Measurements from ENCODE around the gene TMEM219. TPM values are rescaled to one million over a fixed set of nuclear protein-coding genes. Genes with fewer than 3 reads are reported as not detected.

The TMEM219 gene
- total RNA-seq, 2 donors from 2014 or later, result 122 to 136 TPM

DNA sequence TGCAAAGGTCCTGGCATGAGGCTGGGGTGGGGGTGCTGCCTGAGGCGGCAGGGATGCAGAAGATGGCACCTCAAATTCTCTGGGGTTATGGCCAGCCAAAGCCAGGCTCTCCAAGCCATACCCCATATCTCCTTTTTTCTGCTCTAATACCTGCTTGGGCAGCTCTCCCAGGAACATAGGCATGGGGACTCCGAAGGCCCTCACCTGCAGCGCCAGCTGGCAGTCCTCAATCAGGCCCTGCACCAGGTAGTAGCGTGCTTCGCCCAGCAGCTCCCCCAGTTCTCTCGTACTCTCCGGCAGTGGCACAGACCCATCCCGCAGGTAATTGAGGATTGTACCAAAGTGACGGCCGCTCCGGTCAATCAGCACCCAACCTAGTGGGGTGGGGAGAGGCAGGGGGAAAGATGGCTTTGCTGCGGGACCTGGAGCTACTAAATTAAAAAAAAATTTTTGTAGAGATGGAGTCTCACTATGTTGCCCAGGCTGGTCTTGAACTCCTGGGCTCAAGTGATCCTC, 38.8 kb upstream of the TMEM219 start:
- TF ChIP-seq, protein P1, sequence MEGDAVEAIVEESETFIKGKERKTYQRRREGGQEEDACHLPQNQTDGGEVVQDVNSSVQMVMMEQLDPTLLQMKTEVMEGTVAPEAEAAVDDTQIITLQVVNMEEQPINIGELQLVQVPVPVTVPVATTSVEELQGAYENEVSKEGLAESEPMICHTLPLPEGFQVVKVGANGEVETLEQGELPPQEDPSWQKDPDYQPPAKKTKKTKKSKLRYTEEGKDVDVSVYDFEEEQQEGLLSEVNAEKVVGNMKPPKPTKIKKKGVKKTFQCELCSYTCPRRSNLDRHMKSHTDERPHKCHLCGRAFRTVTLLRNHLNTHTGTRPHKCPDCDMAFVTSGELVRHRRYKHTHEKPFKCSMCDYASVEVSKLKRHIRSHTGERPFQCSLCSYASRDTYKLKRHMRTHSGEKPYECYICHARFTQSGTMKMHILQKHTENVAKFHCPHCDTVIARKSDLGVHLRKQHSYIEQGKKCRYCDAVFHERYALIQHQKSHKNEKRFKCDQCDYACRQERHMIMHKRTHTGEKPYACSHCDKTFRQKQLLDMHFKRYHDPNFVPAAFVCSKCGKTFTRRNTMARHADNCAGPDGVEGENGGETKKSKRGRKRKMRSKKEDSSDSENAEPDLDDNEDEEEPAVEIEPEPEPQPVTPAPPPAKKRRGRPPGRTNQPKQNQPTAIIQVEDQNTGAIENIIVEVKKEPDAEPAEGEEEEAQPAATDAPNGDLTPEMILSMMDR (conservative IDR thresholded peaks at IDR 0.05), result no peak
- WGBS, 2 experiments (ENCODE audit: insufficient coverage in 1 of 2, insufficient read length in 1 of 2), result 95 to 98% methylated on average over 9 to 12 of the region's 12 CpGs
- no peak for DNase-seq
- Mint-ChIP-seq H3K9me3 (no peaks in the 10 kb centered on the region), H3K27me3 (ENCODE audit: insufficient read depth) (no peaks in the 10 kb centered on the region), H3K4me1 (peaks cover 19% of the 10 kb centered on the region), H3K36me3 (ENCODE audit: low read depth) (peaks cover 23% of the 10 kb centered on the region), H3K4me3 (no peak overlapping the region), H3K27ac (no peak overlapping the region)
- H3K36me3 ChIP-seq (ENCODE audit: control insufficient read depth, insufficient read depth, low read length), result peaks cover 41% of the 10 kb centered on the region
- H3K4me1 ChIP-seq (ENCODE audit: control insufficient read depth, insufficient read depth, low read length), result peaks cover 8% of the 10 kb centered on the region
- no peaks in the 10 kb centered on the region for H3K27me3 ChIP-seq (ENCODE audit: control insufficient read depth, insufficient read depth, low read length, poor library complexity, severe bottlenecking)
- no peak overlapping the region for H3K4me3 ChIP-seq (ENCODE audit: low read length)
- no peak overlapping the region for H3K27ac ChIP-seq (ENCODE audit: low read depth, low read length)
- H3K9ac ChIP-seq (ENCODE audit: extremely low read depth, low read length, poor library complexity, severe bottlenecking), result no peak overlapping the region
- H3K9me3 ChIP-seq (ENCODE audit: control insufficient read depth, low read length), result no peaks in the 10 kb centered on the region

DNA sequence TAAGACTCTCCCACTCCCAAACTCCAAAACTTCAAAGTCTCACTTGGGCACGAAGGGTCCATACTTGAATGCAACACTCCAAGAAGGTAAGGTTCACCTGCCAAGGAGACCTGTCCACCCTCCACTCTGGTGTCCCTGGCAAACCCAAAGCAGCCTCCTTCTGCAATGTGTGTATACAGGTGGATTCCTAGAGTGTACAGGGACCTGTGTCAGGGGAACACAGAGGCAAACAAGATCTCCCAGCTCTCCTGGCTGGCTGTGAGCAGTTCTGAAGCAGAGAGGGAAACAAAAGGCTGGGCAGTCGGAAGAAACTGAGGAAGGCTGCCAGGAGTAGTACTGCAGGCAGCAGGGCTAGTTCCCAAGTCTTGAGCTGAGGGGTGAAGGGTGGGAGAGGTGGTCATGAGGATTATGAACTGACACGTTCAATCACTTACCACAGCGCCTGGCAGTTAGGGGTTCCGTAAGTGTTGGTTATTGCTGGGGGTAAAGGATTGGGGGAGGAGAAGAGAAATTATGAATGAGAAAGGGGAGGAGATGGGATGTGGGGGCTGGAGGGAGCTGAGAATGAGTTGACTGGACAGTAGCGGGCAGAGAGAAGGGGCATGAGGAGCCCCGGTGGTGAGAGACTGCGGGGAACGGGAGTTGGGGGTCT, 36.6 kb upstream of the TMEM219 start:
- peaks cover 8% of the 10 kb centered on the region for H3K4me1 ChIP-seq (ENCODE audit: control insufficient read depth, insufficient read depth, low read length)
- H3K9me3 ChIP-seq (ENCODE audit: control insufficient read depth, low read length), result no peaks in the 10 kb centered on the region
- Mint-ChIP-seq H3K4me3 (peak overlapping the region; percentile 78), H3K4me1 (peaks cover 20% of the 10 kb centered on the region), H3K27ac (peak overlapping the region; percentile 32), H3K27me3 (ENCODE audit: insufficient read depth) (no peaks in the 10 kb centered on the region), H3K36me3 (ENCODE audit: low read depth) (peaks cover 15% of the 10 kb centered on the region), H3K9me3 (no peaks in the 10 kb centered on the region)
- TF ChIP-seq, protein P1 (conservative IDR thresholded peaks at IDR 0.05), result no peak
- DNase-seq, result peak; percentile 52
- no peak overlapping the region for H3K27ac ChIP-seq (ENCODE audit: low read depth, low read length)
- H3K27me3 ChIP-seq (ENCODE audit: control insufficient read depth, insufficient read depth, low read length, poor library complexity, severe bottlenecking), result no peaks in the 10 kb centered on the region
- peak overlapping the region; percentile 60 for H3K9ac ChIP-seq (ENCODE audit: extremely low read depth, low read length, poor library complexity, severe bottlenecking)
- WGBS, 2 experiments (ENCODE audit: insufficient coverage in 1 of 2, insufficient read length in 1 of 2), result 7 to 13% methylated on average over 5 to 9 of the region's 9 CpGs
- peaks cover 25% of the 10 kb centered on the region for H3K36me3 ChIP-seq (ENCODE audit: control insufficient read depth, insufficient read depth, low read length)
- peak overlapping the region; percentile 86 for H3K4me3 ChIP-seq (ENCODE audit: low read length)

DNA sequence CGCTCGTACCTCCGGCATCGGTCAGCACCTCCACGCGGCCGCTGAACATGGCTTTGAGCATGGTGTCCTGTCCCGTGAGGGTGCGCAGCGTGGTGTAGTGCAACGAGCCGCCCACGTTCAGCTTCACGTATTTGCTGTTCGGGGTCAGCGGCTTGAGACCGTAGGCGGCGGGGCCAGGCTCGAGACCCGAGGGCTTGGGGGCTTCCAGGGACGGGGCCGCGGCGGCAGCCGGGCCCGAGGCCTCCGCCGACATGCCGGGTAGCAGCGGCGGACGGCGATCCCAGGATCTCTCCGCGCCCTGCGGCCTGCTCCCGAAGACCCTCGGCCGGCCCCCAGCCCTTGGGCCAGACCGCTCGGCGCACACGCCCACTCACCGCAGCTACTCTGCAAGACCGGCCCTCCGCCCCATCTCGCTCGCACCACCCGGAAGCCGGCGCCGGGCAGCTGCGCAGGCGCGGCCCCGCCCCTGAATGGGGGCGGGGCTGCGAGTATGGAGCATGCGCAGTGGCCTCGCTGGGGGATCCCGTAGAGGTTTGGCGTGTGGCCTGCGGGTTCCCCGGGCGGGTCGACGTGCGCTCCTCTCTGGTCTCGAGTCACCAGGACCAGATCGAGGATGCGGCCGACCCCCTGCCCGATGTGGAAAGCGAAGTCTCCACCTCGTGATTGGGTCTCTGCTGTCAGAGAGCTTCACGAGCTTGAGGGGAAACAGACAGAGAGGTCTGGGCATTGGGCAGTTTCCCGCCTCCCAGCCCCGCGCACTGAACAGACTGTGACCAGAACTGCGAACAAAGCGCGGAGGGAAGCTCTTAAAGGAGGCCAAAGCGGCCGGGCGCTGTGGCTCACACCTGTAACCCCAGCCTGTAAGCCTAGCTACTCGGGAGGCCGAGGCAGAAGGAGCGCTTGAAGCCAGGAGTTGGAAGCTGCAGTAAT, 35.8 kb upstream of the TMEM219 start, which contains the start of gene KCTD13:
TSS of gene KCTD13 (minus strand) at position 446 of the 930 bp plus-strand sequence. CDS start at position 253, 193 bp downstream.
- Histone ChIP-seq H3K36me3 (ENCODE audit: control insufficient read depth, insufficient read depth, low read length) (peaks cover 17% of the 10 kb centered on the region), H3K4me3 (ENCODE audit: low read length) (peak within 1 kb of the TSS; percentile 86), H3K27ac (ENCODE audit: low read depth, low read length) (peak within 1 kb of the TSS; percentile 90), H3K4me1 (ENCODE audit: control insufficient read depth, insufficient read depth, low read length) (peaks cover 8% of the 10 kb centered on the region), H3K27me3 (ENCODE audit: control insufficient read depth, insufficient read depth, low read length, poor library complexity, severe bottlenecking) (no peaks in the 10 kb centered on the region), H3K9ac (ENCODE audit: extremely low read depth, low read length, poor library complexity, severe bottlenecking) (peak within 1 kb of the TSS; percentile 87), H3K9me3 (ENCODE audit: control insufficient read depth, low read length) (no peaks in the 10 kb centered on the region)
- Mint-ChIP-seq H3K4me1 (peaks cover 20% of the 10 kb centered on the region), H3K27me3 (ENCODE audit: insufficient read depth) (no peaks in the 10 kb centered on the region), H3K27ac (peak within 1 kb of the TSS; percentile 99), H3K9me3 (no peaks in the 10 kb centered on the region), H3K4me3 (peak within 1 kb of the TSS; percentile 78), H3K36me3 (ENCODE audit: low read depth) (peaks cover 8% of the 10 kb centered on the region)
- peak; percentile 98 for DNase-seq
- TF ChIP-seq, protein P1 (conservative IDR thresholded peaks at IDR 0.05), result no peak
- 1% methylated on average over 51 to 89 of the region's 89 CpGs for WGBS, 2 experiments (ENCODE audit: insufficient coverage in 1 of 2, insufficient read length in 1 of 2)
